GM19468 (cell line): ENCODE data around the gene RBM38.

ENCODE experiments used
- ATAC-seq: cut with Tn5 transposase; IDR thresholded peaks from one replicate; pipeline ENCODE4 v1.9.1; 2021; ENCODE audit warnings: mild to moderate bottlenecking, moderate library complexity, moderate number of reproducible peaks; ENCODE audit not compliant: unreplicated experiment; ENCODE audit errors: extremely low read depth

The RBM38 gene

DNA sequence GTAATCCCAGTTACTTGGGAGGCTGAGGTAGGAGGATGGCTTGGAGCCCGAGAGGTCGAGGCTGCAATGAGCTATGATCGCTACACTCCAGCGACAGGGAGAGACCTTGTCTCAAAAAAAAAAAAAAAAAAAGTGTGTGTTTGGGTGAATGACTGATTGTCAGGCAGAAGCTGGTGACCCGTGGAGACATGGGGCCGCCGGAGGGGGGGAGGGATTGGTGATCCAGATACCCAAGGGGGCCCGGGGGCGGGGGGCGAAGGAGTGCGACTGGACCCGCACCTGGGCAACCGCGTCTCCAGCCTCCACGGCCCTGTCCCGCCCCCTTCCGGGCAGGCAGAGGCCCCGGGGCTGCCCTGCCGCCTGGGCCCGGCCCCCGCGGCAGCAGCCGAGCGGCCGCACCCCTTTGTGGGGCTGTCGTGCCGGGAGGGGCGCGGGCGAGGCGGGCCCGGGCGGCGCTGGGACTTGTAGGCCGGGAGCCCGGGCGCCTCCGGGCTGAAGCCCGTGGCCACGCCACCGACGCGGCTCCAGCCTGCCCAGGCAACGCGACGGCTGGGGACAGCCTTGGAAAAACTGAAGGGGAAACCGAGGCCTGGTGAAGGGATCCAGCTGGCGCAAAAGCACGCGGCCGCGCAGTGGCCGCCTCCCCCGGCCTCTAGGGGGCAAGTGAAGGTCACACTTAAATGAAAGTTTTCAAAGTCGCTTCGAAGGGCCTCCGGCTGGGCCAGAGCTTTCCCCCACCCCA is 2.1 kb upstream of the RBM38 start:
- ATAC-seq: no peak

- ATAC-seq: no peak
Measured at GRCh38 chr20:57389695-57390603, 1.2 kb upstream of the RBM38 start.

DNA sequence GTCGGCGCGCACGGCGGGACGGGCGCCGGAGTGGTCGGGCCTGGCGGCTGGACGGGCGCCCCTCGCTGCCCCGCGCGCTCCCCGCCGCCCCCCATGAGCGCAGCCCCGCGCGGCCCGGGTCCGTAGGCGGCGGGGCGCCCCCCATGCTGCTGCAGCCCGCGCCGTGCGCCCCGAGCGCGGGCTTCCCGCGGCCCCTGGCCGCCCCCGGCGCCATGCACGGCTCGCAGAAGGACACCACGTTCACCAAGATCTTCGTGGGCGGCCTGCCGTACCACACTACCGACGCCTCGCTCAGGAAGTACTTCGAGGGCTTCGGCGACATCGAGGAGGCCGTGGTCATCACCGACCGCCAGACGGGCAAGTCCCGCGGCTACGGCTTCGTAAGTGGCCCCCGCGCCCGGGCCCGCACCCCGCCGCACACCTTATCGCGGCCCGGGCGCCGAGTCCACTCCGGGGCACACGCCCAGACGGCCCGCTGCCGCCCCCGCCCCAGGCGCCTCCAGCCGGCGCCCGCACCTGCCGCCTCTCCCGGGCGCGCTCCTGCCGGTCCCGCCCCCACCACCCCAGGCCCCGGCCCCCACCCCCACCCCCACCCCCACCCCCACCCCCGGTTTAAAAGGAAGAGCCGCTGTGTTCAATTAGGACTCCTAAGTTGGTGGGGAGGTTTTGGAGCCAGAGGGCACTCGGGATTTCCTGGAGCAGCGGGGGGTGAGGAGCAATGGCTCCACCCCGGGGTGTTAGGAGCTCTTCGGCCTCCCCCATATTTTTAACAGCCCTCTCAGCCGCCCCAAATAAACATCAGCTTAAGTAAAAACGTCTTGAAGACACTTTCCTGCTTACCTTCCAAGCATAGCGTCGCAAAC is 474 bp downstream of the RBM38 start:
- no peak for ATAC-seq

DNA sequence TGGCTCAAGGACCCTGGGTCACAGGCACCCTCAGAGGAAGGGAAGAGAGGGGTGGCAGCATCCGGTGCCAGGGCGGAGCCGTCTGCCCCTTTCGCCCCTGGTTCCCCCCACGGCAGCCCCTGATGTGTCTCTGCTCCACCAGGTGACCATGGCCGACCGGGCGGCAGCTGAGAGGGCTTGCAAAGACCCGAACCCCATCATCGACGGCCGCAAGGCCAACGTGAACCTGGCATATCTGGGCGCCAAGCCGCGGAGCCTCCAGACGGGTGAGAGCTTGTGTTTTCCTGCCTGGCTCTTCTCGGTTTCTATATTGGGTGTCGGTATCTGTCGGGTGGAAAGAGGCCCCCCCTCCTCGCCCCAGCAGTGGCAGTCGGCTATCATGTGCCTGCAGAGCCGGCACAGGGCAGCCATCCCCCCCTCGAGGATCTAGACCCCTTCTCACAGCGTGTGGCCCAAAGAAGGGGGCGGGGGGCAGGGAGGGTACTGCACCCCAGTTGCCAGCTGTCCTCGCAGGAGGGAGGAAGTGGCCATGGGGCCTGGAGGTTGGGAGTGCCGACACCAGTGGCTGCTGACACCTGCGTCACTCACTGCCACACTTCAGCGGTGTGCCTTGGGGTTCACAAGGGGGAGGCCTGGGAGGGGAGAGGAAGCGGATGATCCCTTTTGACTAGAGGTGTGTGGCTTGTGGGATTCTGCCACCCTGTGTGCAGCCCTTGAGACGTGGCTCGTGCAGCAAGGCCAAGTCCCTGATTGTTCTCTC is 1.5 kb downstream of the RBM38 start:
- ATAC-seq: no peak

GRCh38 chr20:57393321-57394120 is 2.3 kb downstream of the RBM38 start:
- no peak for ATAC-seq

DNA sequence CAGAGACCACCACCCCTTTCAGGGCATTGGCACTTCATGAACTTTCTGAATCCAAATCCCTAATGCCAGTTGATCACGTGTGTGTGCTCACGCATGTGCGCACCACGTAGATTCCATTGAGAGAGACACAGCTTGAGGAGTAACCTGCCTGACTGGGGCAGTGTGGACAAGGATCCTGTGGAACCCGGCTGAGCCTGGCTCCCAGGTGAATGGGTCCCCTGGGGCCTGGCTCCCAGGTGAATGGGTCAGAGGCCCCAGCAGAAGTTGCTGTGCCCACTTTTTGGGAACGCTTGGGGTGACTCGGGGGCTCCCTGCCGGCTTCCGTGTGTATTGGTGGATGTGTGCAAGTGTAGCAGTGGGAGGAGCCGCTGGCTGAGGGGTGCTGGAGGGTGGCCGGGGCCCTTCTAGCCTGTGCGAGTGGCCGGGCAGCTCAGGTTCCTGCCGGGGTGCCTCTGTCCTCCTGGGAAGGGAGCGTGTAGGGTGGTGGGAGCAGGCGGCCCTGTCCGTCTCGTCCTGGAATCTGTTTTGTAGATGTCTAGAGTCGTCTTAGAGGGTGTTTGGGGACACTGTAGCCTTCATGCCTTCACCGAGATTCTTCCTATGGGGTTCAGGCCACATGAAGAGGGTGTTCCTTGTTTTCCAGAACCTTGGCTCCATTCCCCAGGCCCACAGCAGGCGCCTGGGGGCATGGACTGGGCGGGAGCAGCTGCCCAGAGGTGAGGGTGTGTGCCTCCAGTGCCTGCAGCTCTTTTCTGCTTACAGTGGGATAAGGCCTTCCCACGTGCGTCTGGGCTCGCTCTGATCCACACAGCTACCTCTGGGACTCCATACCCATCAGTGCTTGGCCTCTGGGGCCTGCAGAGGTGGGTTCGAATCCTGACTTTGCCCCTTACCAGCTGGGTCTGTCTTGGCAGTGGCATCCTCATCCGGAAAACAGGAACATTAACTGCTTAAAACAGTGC is 3.2 kb downstream of the RBM38 start:
- no peak for ATAC-seq

DNA sequence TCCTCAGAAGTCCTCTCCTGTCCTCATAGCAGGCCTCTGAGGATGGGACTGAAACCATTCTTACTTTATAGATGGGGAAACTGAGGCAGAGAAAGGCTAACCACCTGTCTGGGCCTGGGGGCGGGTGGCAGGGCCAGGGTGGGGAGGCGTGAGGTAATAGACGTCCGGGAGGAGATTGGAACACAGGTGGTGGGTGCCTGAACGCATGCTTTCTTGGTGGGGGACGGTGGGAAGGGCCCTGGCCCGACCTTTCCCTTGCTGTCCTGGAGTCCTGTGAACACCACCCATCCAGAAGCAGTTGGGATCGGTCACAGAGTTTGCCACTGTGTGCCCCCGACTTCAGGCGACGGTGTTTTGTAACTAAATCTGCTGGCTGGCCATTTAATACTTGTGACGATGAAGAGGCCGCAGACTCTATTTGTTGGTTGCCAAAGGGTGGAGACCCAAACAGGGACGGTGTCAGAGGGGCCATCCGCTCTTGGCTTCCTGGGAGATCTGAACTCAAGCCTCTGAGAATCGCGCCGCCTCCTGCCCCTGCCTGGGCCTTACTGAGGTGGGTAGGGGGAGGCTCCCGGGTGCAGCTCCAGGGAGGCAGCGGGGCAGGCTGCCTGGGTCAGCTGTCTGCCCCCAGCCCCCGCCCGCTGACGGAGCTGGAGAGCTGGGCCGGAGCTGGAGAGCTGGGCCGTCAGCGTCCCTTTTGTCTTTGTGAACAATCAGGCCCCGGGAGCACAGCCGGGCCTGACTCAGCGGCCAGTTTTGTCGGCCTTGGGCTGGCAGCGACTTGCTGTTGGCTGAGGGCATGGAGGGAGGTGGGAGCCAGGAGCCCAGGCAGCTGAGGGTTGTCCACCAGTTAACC is 4.1 kb downstream of the RBM38 start:
- ATAC-seq: no peak

- no peak for ATAC-seq
Measured at GRCh38 chr20:57396212-57396983, 5.2 kb downstream of the RBM38 start.

DNA sequence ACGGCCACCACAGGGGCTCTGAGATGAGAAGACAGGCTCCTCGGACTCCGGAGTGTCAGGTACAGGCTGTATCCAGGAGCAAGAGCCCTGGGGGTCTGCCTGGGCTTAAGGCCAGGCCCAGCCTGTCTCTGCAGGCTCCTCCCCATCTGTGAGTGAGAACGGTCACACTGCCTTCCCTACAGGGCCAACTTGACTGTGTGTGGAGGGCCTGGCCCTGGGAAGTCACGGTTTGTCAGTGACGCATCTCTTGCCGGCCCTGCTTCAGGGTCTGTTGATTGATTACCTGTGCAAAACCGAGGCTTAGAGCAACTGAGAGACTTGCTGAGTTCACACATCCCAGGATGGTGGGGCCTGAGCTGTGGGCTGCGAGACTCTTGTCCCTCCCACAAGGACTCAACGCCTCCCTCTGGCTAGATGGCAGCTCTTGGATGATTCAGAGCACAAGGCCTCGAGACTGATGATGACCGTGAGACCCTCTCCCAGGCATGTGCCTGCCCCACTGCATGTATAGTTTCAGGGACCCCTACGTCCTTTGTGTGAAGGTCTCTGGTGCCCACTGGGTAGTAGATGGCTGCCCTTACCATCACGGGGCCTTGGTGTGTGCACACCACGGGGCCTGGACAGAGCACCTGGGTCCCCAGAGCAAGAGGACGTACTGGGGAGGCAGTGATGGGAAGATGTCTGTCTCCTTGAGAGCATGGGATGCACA is 5.9 kb downstream of the RBM38 start:
- ATAC-seq: no peak

GRCh38 chr20:57397693-57398108 is 6.5 kb downstream of the RBM38 start:
- ATAC-seq: no peak

DNA sequence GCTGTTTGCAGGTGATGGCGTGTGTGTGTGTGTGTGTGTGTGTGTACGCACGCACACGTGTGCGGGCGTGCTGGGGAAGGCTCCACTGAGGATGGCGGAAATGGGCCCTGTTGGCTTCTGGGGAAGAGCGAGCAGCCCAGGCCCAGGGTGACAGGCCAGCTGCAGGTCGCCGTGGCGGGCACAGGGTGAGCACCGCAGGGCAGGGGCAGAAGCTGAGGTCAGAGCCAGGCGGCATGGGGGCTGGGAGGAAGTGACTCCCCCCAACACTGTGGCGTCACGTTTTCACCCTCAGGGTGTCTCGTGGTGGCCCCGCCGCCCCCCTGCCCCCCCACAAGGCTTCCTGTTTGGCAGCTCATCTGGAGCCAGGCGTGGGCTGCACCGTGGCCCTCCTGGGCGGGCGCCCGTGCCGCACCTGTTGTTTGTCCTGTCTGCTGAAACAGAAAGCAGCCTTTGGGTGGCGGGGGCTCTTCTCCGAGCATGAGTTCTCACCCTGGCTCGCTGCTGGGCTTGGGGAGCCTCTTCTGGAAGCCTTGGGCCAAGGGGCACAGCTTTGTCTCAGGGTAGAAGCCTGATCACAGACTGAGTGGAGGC is 7.1 kb downstream of the RBM38 start:
- ATAC-seq: peak; percentile 49

GRCh38 chr20:57398901-57399535 is 7.8 kb downstream of the RBM38 start:
- ATAC-seq: no peak

- peak; percentile 25 for ATAC-seq
Measured at GRCh38 chr20:57399587-57400155, 8.5 kb downstream of the RBM38 start.

DNA sequence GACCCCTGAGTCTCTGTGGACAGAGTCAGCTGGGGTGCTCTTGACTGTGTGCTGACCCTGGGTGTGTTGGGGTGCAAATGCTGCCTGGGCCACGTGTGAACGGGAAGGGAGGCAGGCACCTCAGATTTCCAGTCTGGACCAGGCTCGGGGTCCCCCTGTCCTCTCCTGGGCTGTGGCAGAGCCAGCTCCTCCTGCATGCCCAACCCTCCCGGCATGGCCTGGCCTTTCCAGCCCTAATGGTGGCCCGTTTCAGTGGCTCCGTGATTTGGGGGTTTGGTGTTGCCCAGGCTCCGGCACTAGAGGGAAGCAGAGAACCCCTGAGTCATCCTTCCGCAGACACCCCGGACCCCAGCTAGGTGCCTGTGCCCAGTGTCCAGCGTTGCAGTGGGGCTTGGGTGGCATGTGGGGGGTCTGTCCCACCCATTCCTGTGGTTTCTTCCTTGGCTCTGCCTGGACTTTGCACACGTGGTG is 9.1 kb downstream of the RBM38 start:
- ATAC-seq: no peak
